Type B pancreatic cell (in vitro differentiated cells): ENCODE measurements around the gene RUNX2. TPM values are rescaled to one million over a fixed set of nuclear protein-coding genes. Genes with fewer than 3 reads are reported as not detected.

Experiments
- DNase-seq: peaks from one replicate; pipeline ENCODE4 v3.0.0; 2021; ENCODE audit warnings: mixed read lengths; ENCODE audit not compliant: unreplicated experiment; ENCODE audit errors: extremely low spot score
- H3K27ac Mint-ChIP-seq: 2 replicates; pipeline ENCODE4 v1.8.0; 2021; ENCODE audit warnings: mild to moderate bottlenecking, mixed read lengths
- H3K27me3 Mint-ChIP-seq: 2 replicates; pipeline ENCODE4 v1.8.0; 2021; ENCODE audit warnings: mixed read lengths
- H3K36me3 Mint-ChIP-seq: 2 replicates; pipeline ENCODE4 v1.8.0; 2021; ENCODE audit warnings: mixed read lengths
- H3K4me1 Mint-ChIP-seq: one replicate; pipeline ENCODE4 v1.8.0; 2021; ENCODE audit warnings: mixed read lengths; ENCODE audit not compliant: unreplicated experiment
- H3K4me3 Mint-ChIP-seq: 2 replicates; pipeline ENCODE4 v1.8.0; 2021; ENCODE audit warnings: mild to moderate bottlenecking, mixed read lengths
- H3K9me3 Mint-ChIP-seq: 2 replicates; pipeline ENCODE4 v1.8.0; 2021; ENCODE audit warnings: mixed read lengths
- total RNA-seq: library from RNA; stranded (reverse); gene quantifications from 2 replicates; pipeline ENCODE4 v1.2.1, GENCODE V29; 2021; ENCODE audit warnings: low replicate concordance
- TF ChIP-seq, protein P1 (sequence below): fragments of 200-600 bp; sonication (generic); conservative IDR thresholded peaks from 2 replicates; pipeline ENCODE4 v1.5.0; 2021; ENCODE audit warnings: antibody characterized with exemption, mild to moderate bottlenecking

The RUNX2 gene
- total RNA-seq, 1 donor from 2014 or later = 6.0 TPM

DNA sequence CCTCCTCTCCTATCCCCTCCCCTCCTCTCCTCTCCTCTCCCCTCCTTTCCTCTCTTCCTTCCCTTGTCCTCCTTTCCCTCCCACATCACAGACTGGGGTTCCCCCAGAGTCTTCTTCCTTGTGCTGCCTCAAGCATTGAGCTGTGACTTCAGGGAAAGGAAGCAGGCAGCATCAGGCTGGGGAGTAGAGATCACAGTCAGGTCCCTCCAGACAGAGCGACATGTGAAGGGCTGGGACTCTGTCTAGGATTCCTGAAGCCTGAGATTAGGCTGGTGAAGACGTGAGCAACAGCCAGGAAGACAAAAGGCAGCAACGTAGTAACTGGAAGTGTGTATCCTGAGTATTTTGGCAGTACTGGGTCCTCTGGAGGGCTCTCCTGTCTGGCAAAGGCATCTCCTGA, 315.0 kb downstream of the RUNX2 start:
- Mint-ChIP-seq H3K36me3 (no peaks in the 10 kb centered on the region), H3K4me3 (no peak overlapping the region), H3K9me3 (no peaks in the 10 kb centered on the region), H3K27ac (no peak overlapping the region), H3K27me3 (peaks cover 19% of the 10 kb centered on the region), H3K4me1 (peaks cover 27% of the 10 kb centered on the region)
- DNase-seq = no peak
- TF ChIP-seq, protein P1, sequence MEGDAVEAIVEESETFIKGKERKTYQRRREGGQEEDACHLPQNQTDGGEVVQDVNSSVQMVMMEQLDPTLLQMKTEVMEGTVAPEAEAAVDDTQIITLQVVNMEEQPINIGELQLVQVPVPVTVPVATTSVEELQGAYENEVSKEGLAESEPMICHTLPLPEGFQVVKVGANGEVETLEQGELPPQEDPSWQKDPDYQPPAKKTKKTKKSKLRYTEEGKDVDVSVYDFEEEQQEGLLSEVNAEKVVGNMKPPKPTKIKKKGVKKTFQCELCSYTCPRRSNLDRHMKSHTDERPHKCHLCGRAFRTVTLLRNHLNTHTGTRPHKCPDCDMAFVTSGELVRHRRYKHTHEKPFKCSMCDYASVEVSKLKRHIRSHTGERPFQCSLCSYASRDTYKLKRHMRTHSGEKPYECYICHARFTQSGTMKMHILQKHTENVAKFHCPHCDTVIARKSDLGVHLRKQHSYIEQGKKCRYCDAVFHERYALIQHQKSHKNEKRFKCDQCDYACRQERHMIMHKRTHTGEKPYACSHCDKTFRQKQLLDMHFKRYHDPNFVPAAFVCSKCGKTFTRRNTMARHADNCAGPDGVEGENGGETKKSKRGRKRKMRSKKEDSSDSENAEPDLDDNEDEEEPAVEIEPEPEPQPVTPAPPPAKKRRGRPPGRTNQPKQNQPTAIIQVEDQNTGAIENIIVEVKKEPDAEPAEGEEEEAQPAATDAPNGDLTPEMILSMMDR = no peak

DNA sequence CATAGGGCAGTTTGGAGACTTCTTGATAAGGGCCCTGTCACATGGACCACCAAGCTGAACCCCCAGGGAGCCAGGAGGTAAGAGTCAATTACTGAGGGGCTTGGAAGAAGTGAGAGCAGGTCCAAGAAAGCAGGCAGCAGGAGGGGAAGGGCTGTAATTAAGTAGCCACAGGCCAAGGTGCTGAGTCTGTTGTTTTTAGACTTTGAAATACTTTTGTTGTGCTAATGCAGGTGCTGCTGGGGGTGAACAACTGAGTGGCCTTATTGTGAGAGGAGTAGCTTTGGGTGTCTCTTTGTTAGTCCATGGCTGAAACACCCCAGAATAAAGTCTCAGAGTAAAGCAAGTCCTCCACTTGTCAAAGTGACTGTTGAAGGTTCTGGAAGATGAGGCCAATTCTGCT, 316.6 kb downstream of the RUNX2 start:
- no peak overlapping the region for H3K27ac Mint-ChIP-seq
- peaks cover 18% of the 10 kb centered on the region for H3K27me3 Mint-ChIP-seq
- H3K4me1 Mint-ChIP-seq = peaks cover 23% of the 10 kb centered on the region
- TF ChIP-seq, protein P1 = no peak
- H3K4me3 Mint-ChIP-seq = no peak overlapping the region
- H3K9me3 Mint-ChIP-seq = no peaks in the 10 kb centered on the region
- DNase-seq = no peak
- H3K36me3 Mint-ChIP-seq = no peaks in the 10 kb centered on the region

DNA sequence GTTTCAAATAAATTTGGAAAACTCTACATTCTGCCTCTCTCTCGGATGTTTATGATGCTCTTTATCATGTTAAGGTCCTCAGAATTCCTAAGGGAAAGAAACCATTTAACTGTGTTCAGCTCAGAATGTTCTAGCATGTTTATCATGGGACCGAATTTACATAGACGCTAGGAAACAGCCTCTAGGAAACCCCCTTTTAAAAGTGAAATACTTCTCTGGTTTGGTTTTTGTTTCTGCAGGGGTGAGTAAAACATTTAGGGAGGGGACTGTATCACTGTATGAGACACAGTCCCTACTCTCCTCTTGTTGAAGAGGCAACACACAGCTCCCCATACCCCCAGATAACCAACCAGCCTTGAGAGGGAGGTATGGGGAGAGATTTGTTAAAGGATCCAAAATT, 317.2 kb downstream of the RUNX2 start:
- Mint-ChIP-seq H3K4me3 (no peak overlapping the region), H3K27ac (no peak overlapping the region), H3K27me3 (peaks cover 17% of the 10 kb centered on the region), H3K9me3 (no peaks in the 10 kb centered on the region), H3K36me3 (no peaks in the 10 kb centered on the region), H3K4me1 (peaks cover 21% of the 10 kb centered on the region)
- DNase-seq = no peak
- TF ChIP-seq, protein P1 = no peak

- Mint-ChIP-seq H3K27ac (no peak overlapping the region), H3K4me3 (no peak overlapping the region), H3K36me3 (no peaks in the 10 kb centered on the region), H3K27me3 (peaks cover 15% of the 10 kb centered on the region), H3K4me1 (peaks cover 17% of the 10 kb centered on the region), H3K9me3 (no peaks in the 10 kb centered on the region)
- TF ChIP-seq, protein P1 = no peak
- no peak for DNase-seq
Measured at GRCh38 chr6:45647341-45648261, 319.5 kb downstream of the RUNX2 start.

- Mint-ChIP-seq H3K27me3 (peaks cover 15% of the 10 kb centered on the region), H3K36me3 (no peaks in the 10 kb centered on the region), H3K4me1 (peaks cover 17% of the 10 kb centered on the region), H3K9me3 (no peaks in the 10 kb centered on the region), H3K27ac (no peak overlapping the region), H3K4me3 (no peak overlapping the region)
- DNase-seq = no peak
- TF ChIP-seq, protein P1 = no peak
Measured at GRCh38 chr6:45648262-45648620, 320.1 kb downstream of the RUNX2 start.
